H1 (cell line): Measurements from ENCODE around the gene GGA2. TPM values are rescaled to one million over a fixed set of nuclear protein-coding genes. Genes with fewer than 3 reads are reported as not detected.

ENCODE experiments used
- E2F6 ChIP-seq: IDR thresholded peaks from 2 replicates; pipeline ENCODE4 v1.6.1; 2012; ENCODE audit warnings: inconsistent platforms
- EGR1 ChIP-seq: IDR thresholded peaks from 2 replicates; pipeline ENCODE4 v1.6.1; 2011; ENCODE audit warnings: low read depth, low read length, borderline replicate concordance
- polyA plus RNA-seq, 7 experiments: library from polyadenylated mRNA; depleted of rRNA in 3 of 7; stranded (reverse) in 5 of 7; unstranded in 2 of 7; fragments of >200 nt in 5 of 7; fragments of 200-250 nt in 2 of 7; gene quantifications; 1 replicate in 5 of 7; 2 replicates in 1 of 7; 4 replicates in 1 of 7; pipeline versions ENCODE4 v1.2.1 to v1.2.3, GENCODE V29; 2011 to 2013; ENCODE audit warnings: missing spikeins in 2 of 7, mixed read lengths in 2 of 7
- total RNA-seq: library from RNA; stranded (reverse); fragmentation: NEBNext Ultra II Directional; extraction: Animal tissue kit (Norgen Biotek cat#: 25700); gene quantifications from 2 replicates; pipeline ENCODE4 v1.2.1, GENCODE V29; 2021

Gene GGA2
- total and polyA plus RNA-seq, 2 of the 8 experiments (the other 6 are each of a cell fraction or from before 2014, with no cell fraction given), result 65.8 to 114 TPM

GRCh38 chr16:23530062-23530461 is 19.8 kb upstream of the GGA2 start (continued):
- TF ChIP-seq EGR1, result no peak
- TF ChIP-seq E2F6, result no peak
